GM23338 (cell line): ENCODE results near the gene PIM2. TPM values are rescaled to one million over a fixed set of nuclear protein-coding genes. Genes with fewer than 3 reads are reported as not detected.
A peak's percentile ranks its signal among the peaks of the same experiment; 100 is the strongest.

Source experiments
- ATAC-seq: fragments of 200-7000 bp; cut with Tn5 transposase; 3 replicates; pipeline ENCODE4 v1.9.1; 2020
- DNase-seq: peaks from one replicate; pipeline ENCODE4 v3.0.0-alpha.2; 2015; ENCODE audit warnings: low spot score
- H2AFZ ChIP-seq: fragments of 200-600 bp; sonication (generic); 2 replicates; pipeline ENCODE4 v1.8.0; 2016; ENCODE audit warnings: antibody characterized with exemption, mild to moderate bottlenecking, moderate library complexity
- H3F3A ChIP-seq: fragments of 200-600 bp; sonication (generic); replicated peaks from 2 replicates; pipeline ENCODE4 v1.8.0; 2017; ENCODE audit warnings: antibody characterized with exemption, mixed run types, low read depth
- H3K27ac ChIP-seq: fragments of 200-600 bp; sonication (generic); 2 replicates; pipeline ENCODE4 v1.6.1; 2016; ENCODE audit warnings: low read depth
- H3K27me3 ChIP-seq: fragments of 200-600 bp; sonication (generic); 2 replicates; pipeline ENCODE4 v1.8.0; 2016; ENCODE audit warnings: mild to moderate bottlenecking, mixed run types, moderate library complexity; ENCODE audit not compliant: insufficient read depth
- H3K36me3 ChIP-seq: fragments of 200-600 bp; sonication (generic); 2 replicates; pipeline ENCODE4 v1.8.0; 2016; ENCODE audit warnings: mild to moderate bottlenecking; ENCODE audit not compliant: insufficient read depth
- H3K4me1 ChIP-seq: fragments of 200-600 bp; sonication (generic); 2 replicates; pipeline ENCODE4 v1.8.0; 2016; ENCODE audit warnings: mild to moderate bottlenecking, moderate library complexity; ENCODE audit not compliant: insufficient read depth
- H3K4me2 ChIP-seq: fragments of 200-600 bp; sonication (generic); 2 replicates; pipeline ENCODE4 v1.7.1; 2017; ENCODE audit warnings: mixed run types
- H3K4me3 ChIP-seq: fragments of 200-600 bp; sonication (generic); 2 replicates; pipeline ENCODE4 v1.6.1; 2016; ENCODE audit warnings: mixed run types
- H3K79me2 ChIP-seq: fragments of 200-600 bp; sonication (generic); replicated peaks from 2 replicates; pipeline ENCODE4 v1.8.0; 2017; ENCODE audit warnings: mild to moderate bottlenecking; ENCODE audit not compliant: insufficient read depth
- H3K9me2 ChIP-seq: fragments of 200-600 bp; sonication (generic); 2 replicates; pipeline ENCODE4 v1.8.0; 2017; ENCODE audit not compliant: insufficient read depth
- H4K20me1 ChIP-seq: fragments of 200-600 bp; sonication (generic); replicated peaks from 2 replicates; pipeline ENCODE4 v1.8.0; 2017; ENCODE audit warnings: mild to moderate bottlenecking; ENCODE audit not compliant: insufficient read depth
- H3K27ac Mint-ChIP-seq: 2 replicates; pipeline ENCODE4 v1.8.0; 2020; ENCODE audit warnings: inconsistent platforms, mild to moderate bottlenecking, moderate library complexity, mixed read lengths
- H3K27me3 Mint-ChIP-seq: 3 replicates; pipeline ENCODE4 v1.8.0; 2022; ENCODE audit warnings: low read depth, mild to moderate bottlenecking, moderate library complexity, mixed read lengths, inconsistent platforms; ENCODE audit not compliant: insufficient read depth, poor library complexity
- H3K36me3 Mint-ChIP-seq: 3 replicates; pipeline ENCODE4 v1.8.0; 2021; ENCODE audit warnings: low read depth, mild to moderate bottlenecking, inconsistent platforms, moderate library complexity, mixed read lengths
- H3K4me1 Mint-ChIP-seq: 3 replicates; pipeline ENCODE4 v1.8.0; 2020; ENCODE audit warnings: mild to moderate bottlenecking, inconsistent platforms, mixed read lengths
- H3K4me3 Mint-ChIP-seq: 3 replicates; pipeline ENCODE4 v1.8.0; 2021; ENCODE audit warnings: moderate library complexity, mild to moderate bottlenecking, inconsistent platforms, mixed read lengths
- H3K9me3 Mint-ChIP-seq: 3 replicates; pipeline ENCODE4 v1.8.0; 2020; ENCODE audit warnings: moderate library complexity, mild to moderate bottlenecking, inconsistent platforms, mixed read lengths
- CREB1 ChIP-seq: fragments of 250-450 bp; sonication (Bioruptor Pico); IDR thresholded peaks from 2 replicates; pipeline ENCODE4 v1.5.0; 2020; ENCODE audit warnings: low read depth, mild to moderate bottlenecking, moderate library complexity
- CTCF ChIP-seq, 2 experiments: fragments of 200-600 bp in 1 of 2; sonication (generic) in 1 of 2; conservative IDR thresholded peaks; 2 replicates each; pipeline versions ENCODE4 v1.5.1 to v1.6.1; 2016 to 2017; ENCODE audit warnings: antibody characterized with exemption in 2 of 2, low read depth in 2 of 2, mild to moderate bottlenecking in 2 of 2, moderate library complexity in 1 of 2
- NANOG ChIP-seq: IDR thresholded peaks from 2 replicates; pipeline ENCODE4 v1.6.1; 2016; ENCODE audit warnings: antibody characterized with exemption, borderline replicate concordance
- REST ChIP-seq: IDR thresholded peaks from one replicate; pipeline ENCODE4 v1.6.1; 2018; ENCODE audit warnings: antibody characterized with exemption; ENCODE audit not compliant: unreplicated experiment
- ZNF114 ChIP-seq: fragments of 250-450 bp; sonication (Bioruptor Pico); IDR thresholded peaks from 2 replicates; pipeline ENCODE4 v1.5.0; 2020; ENCODE audit warnings: mild to moderate bottlenecking, moderate library complexity
- ZNF331 ChIP-seq: fragments of 250-450 bp; sonication (Bioruptor Pico); IDR thresholded peaks from 2 replicates; pipeline ENCODE4 v1.5.0; 2020; ENCODE audit warnings: low read depth, mild to moderate bottlenecking, moderate library complexity
- ZNF462 ChIP-seq: fragments of 250-450 bp; sonication (Bioruptor Pico); IDR thresholded peaks from 2 replicates; pipeline ENCODE4 v1.5.0; 2020; ENCODE audit warnings: mild to moderate bottlenecking, moderate library complexity
- polyA plus RNA-seq: library from polyadenylated mRNA; unstranded; fragments of >200 nt; fragmentation: Nextera tagmentation; extraction: Ambion mirVana; gene quantifications from 2 replicates; pipeline ENCODE4 v1.2.1, GENCODE V29; 2016
- total RNA-seq: library from RNA; depleted of rRNA; stranded (reverse); fragments of >200 nt; shearing (Covaris generic); gene quantifications from 2 replicates; pipeline ENCODE4 v1.2.3, GENCODE V29; 2014

The PIM2 gene
- total and polyA plus RNA-seq, 2 experiments from 2014 or later: 237 to 359 TPM

GRCh38 chrX:48942895-48943294 is 24.1 kb upstream of the PIM2 start (continued):
- TF ChIP-seq ZNF462 (CRISPR knock-in tag) (no peak), NANOG (no peak), CREB1 (CRISPR knock-in tag) (no peak), ZNF331 (CRISPR knock-in tag) (no peak), CTCF (conservative IDR thresholded peaks at IDR 0.05; ENCODE audit: low read depth in 2 of 2) (no peak)

GRCh38 chrX:48940404-48940955 is 21.7 kb upstream of the PIM2 start:
- peaks cover 6% of the 10 kb centered on the region for H3K27me3 Mint-ChIP-seq
- peaks cover 4% of the 10 kb centered on the region; the same call in 1 of the 2 replicates for H3K4me1 ChIP-seq
- TF ChIP-seq ZNF114 (no peak), REST (no peak)

More at GRCh38 chrX:48940404-48940955, 21.7 kb upstream of the PIM2 start:
- H3K9me2 ChIP-seq: no peaks in the 10 kb centered on the region
- no peak for DNase-seq
- Mint-ChIP-seq H3K9me3 (no peaks in the 10 kb centered on the region; the same call in 2 of the 3 replicates), H3K36me3 (peaks cover 40% of the 10 kb centered on the region), H3K4me1 (peaks cover 46% of the 10 kb centered on the region), H3K4me3 (no peak overlapping the region), H3K27ac (peak overlapping the region; percentile 31; the same call in 1 of the 2 replicates)
- no peak overlapping the region for H3K4me3 ChIP-seq
- H2AFZ ChIP-seq: no peak overlapping the region
- no peak overlapping the region for H3K27ac ChIP-seq
- H3K4me2 ChIP-seq: no peak overlapping the region
- no peaks in the 10 kb centered on the region for H3K36me3 ChIP-seq
- no peaks in the 10 kb centered on the region for H3K27me3 ChIP-seq
- no peaks in the 10 kb centered on the region; the same call in 1 of the 2 replicates for H4K20me1 ChIP-seq
- no peak for ATAC-seq
- no peaks in the 10 kb centered on the region for H3F3A ChIP-seq
- peaks cover 66% of the 10 kb centered on the region for H3K79me2 ChIP-seq
